Caki2 (cell line): ENCODE measurements around the gene TXNIP. TPM values are rescaled to one million over a fixed set of nuclear protein-coding genes. Genes with fewer than 3 reads are reported as not detected.

Experiments
- DNase-seq: peaks from one replicate; pipeline ENCODE4 v3.0.0-alpha.2; 2015; ENCODE audit warnings: low read depth
- in situ Hi-C: cut with HindIII; loops from 2 replicates; pipeline ENCODE4 v1.10.0; 2016; ENCODE audit warnings: low sequenced_read_pairs, low pct_unique_long_range_greater_than_20kb, mixed read lengths
- total RNA-seq: library from RNA; depleted of rRNA; stranded (reverse); fragments of >200 nt; shearing (Covaris generic); gene quantifications from 2 replicates; pipeline ENCODE4 v1.2.3, GENCODE V29; 2014; ENCODE audit warnings: low replicate concordance

TXNIP gene
- total RNA-seq, 1 experiment from 2014 or later = 125 TPM

- no peak for DNase-seq
- in situ Hi-C loops = no loop called here
These were observed 20.5 kb upstream of the TXNIP start for GRCh38 chr1:146016891-146017290.

- in situ Hi-C loops = no loop called here
- DNase-seq = no peak
These were observed 17.2 kb upstream of the TXNIP start for GRCh38 chr1:146013559-146013922.

DNA sequence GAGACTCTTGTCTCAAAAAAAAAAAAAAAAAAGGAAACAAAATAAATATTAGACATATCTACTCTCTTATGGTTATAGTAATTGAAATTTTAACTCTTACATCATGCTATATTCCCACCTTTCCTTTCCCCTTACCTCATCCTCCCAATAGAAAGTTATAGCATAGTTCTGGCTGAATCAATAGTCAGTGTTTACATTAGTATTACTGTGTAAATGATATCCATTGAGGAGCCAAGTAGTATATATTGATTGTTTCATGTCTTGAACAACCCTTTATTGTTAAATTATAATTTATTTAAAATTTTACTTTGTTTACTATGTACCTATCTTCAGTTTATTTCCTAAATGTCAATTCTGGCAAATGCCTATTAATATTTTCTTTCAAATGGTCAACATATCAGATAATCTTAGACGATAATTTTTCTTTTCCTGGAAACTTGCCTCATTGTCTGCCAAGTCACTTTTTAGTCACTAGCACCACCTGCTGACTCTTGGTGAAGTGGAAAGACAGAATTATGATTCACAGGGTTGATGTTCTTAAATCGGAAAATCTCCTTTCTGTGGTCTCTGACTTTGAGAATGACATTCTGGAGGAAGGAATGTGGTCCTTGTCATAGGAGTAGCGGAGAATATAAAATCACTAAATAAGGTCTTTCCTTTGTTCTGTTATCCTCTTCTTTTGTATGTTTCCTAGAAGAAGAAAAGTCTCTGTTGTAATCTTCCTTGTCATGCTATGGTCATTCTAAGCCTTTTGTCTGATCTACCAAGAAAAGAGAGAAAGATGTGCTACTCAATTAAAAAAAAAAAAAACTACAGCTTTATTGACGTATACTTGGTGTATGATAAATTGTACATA is 16.6 kb upstream of the TXNIP start:
- in situ Hi-C loops = no loop called here
- DNase-seq = peak; percentile 54

DNA sequence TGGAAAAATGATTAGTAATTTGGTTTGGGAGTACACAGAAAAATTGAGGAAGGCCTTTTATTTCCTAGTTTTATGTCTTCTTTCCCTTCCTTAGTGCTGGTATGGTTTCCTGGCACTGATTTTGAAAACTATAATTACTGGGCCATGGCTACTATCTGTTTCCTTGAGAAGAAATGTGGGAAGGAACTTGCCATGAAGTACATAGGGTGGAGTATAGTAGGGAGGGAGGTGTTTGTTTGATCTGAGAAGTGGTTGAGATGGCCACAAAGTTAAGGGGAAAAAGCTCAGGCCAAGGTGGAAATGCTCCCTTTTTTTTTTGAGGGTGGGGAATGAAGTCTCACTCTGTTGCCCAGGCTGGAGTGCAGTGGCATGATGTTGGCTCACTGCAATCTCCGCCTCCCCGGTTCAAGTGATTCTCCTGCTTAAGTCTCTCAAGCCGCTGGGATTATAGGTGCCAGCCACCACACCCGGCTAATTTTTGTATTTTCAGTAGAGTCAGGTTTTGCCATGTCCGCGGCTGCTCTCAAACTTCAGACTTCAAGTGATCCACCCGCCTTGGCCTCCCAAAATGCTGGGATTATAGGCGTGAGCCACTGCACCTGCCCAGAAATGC is 13.9 kb upstream of the TXNIP start:
- no peak for DNase-seq
- in situ Hi-C loops = no loop called here

DNA sequence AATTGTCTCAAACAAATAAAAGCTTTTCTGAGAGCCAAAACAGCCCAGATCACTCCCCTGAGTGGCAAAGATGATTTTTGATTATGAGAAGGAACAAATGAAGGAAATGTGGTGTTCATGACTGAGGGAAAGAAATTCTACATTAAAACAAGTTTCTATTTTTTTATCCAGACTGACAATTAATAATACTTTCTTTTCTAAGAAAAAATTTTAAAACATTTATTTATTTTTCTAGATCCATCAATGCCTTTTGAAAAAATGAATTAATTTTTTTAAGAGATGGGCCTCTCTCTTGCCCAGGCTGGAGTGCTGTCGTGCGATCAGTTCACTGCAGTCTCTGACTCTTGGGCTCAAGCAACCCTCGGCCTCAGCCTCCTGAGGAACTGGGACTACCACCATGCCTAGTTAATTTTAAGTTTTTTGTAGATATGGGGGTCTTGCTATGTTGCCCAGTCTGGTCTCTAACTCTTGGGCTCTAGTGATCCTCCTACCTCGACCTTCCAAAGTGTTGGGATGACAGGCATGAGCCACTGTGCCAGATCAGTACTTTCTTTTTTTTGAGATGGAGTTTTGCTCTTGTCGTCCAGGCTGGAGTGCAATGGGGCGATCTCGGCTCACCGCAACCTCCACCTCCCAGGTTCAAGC is 11.2 kb upstream of the TXNIP start:
- in situ Hi-C loops = no loop called here
- no peak for DNase-seq

DNA sequence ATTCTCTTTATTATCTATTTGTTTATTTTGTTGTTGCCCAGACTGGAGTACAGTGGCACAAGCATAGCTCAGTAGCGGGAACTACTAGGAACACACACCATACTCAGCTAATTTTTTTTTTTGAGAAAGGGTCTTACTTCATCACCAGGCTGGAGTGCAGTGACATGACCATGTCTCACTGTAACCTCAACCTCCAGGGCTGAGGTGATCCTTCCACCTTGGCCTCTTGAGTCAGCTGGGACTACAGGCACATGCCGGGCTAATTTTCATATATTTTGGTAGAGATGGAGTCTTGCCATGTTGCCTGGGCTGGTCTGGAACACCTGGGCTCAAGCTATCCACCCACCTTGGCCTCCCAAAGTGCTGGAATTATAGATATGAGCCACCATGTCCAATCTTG is 5.3 kb upstream of the TXNIP start:
- DNase-seq = no peak
- in situ Hi-C loops = no loop called here

GRCh38 chr1:145999321-146000024 is 3.1 kb upstream of the TXNIP start:
- DNase-seq = no peak
- in situ Hi-C loops = no loop called here

DNA sequence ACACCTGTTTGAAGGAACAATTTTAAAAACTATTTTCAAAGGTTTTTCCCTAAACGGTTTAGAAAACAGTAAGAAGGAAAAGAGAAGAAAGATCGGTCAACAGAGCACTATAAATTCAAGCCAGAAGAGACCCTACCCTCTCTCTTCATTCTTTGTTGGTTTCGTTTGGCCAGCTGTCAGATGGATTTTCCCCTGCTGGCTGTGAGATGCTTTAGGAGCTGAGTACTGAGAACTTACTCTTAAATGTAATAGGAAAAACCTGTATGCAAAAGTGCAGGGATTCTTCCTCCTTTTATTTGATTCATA is 1.3 kb upstream of the TXNIP start:
- no peak for DNase-seq
- in situ Hi-C loops = no loop called here

- in situ Hi-C loops = no loop called here
- DNase-seq = no peak
These were observed 788 bp upstream of the TXNIP start for GRCh38 chr1:145997016-145997717.

DNA sequence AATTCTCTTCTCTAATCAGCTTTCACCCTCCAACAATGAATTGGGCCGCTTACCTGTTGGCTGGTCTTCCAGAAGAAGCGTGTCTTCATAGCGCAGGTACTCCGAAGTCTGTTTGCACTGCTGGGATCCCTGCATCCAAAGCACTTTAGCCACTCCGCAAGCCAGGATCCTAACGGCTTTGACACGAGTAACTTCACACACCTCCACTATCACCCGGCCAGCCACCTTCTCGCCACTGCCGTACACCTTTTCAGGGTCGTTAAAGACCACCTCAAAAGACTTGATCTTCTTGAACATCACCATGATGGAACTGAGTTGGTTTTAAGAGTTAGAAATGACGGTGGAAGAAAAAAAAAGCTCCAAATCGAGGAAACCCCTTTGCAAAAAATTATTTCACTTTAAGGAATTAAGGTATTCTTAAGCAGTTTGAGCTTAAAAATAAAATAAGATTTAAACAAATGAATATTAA is 381 bp downstream of the TXNIP start:
- in situ Hi-C loops = no loop called here
- DNase-seq = no peak

DNA sequence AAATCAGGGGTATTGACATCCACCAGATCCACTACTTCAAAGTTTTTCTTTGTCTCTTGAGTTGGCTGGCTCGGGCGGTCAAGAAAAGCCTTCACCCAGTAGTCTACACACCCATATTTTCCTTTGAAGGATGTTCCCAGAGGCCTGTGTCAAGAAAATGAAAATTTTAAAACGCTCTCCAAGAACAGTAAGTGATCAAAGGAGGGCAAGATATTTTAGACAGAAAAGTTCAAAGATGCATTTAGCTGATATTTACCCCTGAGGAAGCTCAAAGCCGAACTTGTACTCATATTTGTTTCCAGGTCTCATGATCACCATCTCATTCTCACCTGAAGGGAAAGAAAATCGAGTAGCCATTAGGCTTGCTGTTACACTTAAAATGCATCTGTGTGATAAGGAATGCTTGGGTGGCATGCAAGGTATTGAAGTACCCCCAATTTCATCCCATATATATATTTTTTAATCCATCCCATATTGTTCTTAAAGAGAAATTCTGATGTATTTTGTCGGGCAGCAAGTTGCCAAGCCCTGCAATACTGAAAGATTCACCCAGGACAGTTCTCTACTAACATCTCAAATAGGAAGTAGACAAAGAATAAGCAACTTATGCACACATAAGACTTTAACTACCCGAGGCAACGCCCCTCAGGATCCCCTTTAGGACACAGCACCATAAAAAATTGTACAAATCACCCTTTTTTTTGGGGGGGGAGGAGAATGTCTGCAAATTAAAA is 1.1 kb downstream of the TXNIP start:
- no peak for DNase-seq
- in situ Hi-C loops = no loop called here

GRCh38 chr1:145994391-145995120 is 1.8 kb downstream of the TXNIP start:
- no peak for DNase-seq
- in situ Hi-C loops = no loop called here

DNA sequence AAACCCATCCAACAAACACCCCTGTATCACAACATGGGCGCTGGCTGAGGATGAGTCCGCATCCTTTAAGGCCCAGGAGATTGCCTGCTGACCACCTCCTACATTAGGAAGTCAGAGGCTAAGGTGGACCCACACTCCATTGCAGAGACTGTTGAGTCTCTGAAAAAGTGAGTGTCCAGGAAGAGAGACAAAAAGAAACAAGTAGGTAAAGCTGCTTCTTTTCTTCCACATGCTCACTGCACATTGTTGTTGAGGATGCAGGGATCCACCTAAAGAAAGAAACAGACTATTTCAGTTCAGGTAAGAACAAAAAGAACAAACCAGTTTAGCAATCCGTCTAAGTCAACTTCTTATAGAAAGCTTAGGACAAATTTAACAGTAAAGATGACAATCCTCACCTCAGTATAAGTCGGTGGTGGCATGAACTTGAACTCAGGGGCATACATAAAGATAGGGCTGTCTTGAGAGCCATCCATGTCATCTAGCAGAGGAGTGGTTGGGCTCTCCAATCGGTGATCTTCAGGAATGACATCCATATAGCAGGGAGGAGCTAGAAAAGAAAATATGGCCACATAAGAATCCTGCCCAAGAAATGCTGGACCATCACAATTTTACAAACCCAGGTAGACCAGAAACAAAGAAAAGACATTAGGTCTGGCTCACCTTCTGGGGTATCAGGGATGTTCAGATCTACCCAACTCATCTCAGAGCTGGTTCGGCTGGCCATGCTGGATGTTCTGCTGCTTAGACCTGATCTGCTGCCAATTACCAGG is 2.6 kb downstream of the TXNIP start:
- in situ Hi-C loops = no loop called here
- no peak for DNase-seq

GRCh38 chr1:145992958-145993617 is 3.3 kb downstream of the TXNIP start:
- in situ Hi-C loops = no loop called here

GRCh38 chr1:145992502-145992936 is 3.9 kb downstream of the TXNIP start:
- no peak for DNase-seq
- in situ Hi-C loops = no loop called here

More at GRCh38 chr1:145992958-145993617, 3.3 kb downstream of the TXNIP start:
- DNase-seq = no peak
